Calu3 (cell line): ENCODE data around the gene ATP5F1D. TPM values are rescaled to one million over a fixed set of nuclear protein-coding genes. Genes with fewer than 3 reads are reported as not detected.

ENCODE experiments used
- BruUV-seq: library from RNA; stranded (reverse); fragments of 400-500 nt; replicated peaks from 2 replicates; lab custom pipeline; 2021; lab: Mats Ljungman, UMichigan
- CTCF ChIA-PET: fragments of 300-600 bp; sonication (Branson Sonifier 250); formaldehyde crosslinking; loops from one replicate; lab custom pipeline; 2022; ENCODE audit warnings: antibody characterized with exemption; lab: Charles Lee
- DNase-seq: peaks from one replicate; pipeline ENCODE4 v3.0.0; 2022
- H3K27ac Mint-ChIP-seq: one replicate; pipeline ENCODE4 v1.8.0; 2022; ENCODE audit warnings: mixed read lengths; ENCODE audit not compliant: unreplicated experiment
- H3K27me3 Mint-ChIP-seq: one replicate; pipeline ENCODE4 v1.8.0; 2022; ENCODE audit warnings: mixed read lengths; ENCODE audit not compliant: unreplicated experiment
- H3K36me3 Mint-ChIP-seq: one replicate; pipeline ENCODE4 v1.8.0; 2022; ENCODE audit warnings: mild to moderate bottlenecking, moderate library complexity, mixed read lengths; ENCODE audit not compliant: insufficient read depth, unreplicated experiment
- H3K4me1 Mint-ChIP-seq: one replicate; pipeline ENCODE4 v1.8.0; 2022; ENCODE audit warnings: mild to moderate bottlenecking, low read depth, mixed read lengths; ENCODE audit not compliant: unreplicated experiment
- H3K4me3 Mint-ChIP-seq: one replicate; pipeline ENCODE4 v1.8.0; 2022; ENCODE audit warnings: mild to moderate bottlenecking, low read depth, moderate library complexity, mixed read lengths; ENCODE audit not compliant: unreplicated experiment
- H3K9me3 Mint-ChIP-seq: one replicate; pipeline ENCODE4 v1.8.0; 2022; ENCODE audit warnings: low read depth, mixed read lengths; ENCODE audit not compliant: unreplicated experiment
- CTCF ChIP-seq: fragments of 200-600 bp; IDR thresholded peaks from one replicate; pipeline ENCODE4 v1.8.0; 2022; ENCODE audit warnings: antibody characterized with exemption; ENCODE audit not compliant: unreplicated experiment
- intact Hi-C: fragments of 100-400 bp; cut with micrococcal nuclease; formaldehyde crosslinking; loops from one replicate; pipeline ENCODE4 v1.10.0; 2022; ENCODE audit not compliant: unreplicated experiment
- total RNA-seq: library from RNA; stranded (reverse); gene quantifications from 2 replicates; pipeline ENCODE4 v1.2.3, GENCODE V29; 2022

The ATP5F1D gene
- total RNA-seq, 1 experiment from 2014 or later: 91.8 TPM

GRCh38 chr19:1211494-1212234 lies 29.9 kb upstream of the ATP5F1D start:
- peaks cover 42% of the 10 kb centered on the region for H3K36me3 Mint-ChIP-seq
- no peak overlapping the region for H3K4me3 Mint-ChIP-seq
- BruUV-seq: no TSS peak
- H3K4me1 Mint-ChIP-seq: no peaks in the 10 kb centered on the region
- H3K27me3 Mint-ChIP-seq: no peaks in the 10 kb centered on the region
- no peak for DNase-seq
- no peak overlapping the region for H3K27ac Mint-ChIP-seq
- intact Hi-C loops: no loop called here
- TF ChIP-seq CTCF: no peak
- no peaks in the 10 kb centered on the region for H3K9me3 Mint-ChIP-seq
- CTCF ChIA-PET: no interaction called here

GRCh38 chr19:1213391-1214286 lies 27.9 kb upstream of the ATP5F1D start:
- Mint-ChIP-seq H3K36me3 (peaks cover 22% of the 10 kb centered on the region), H3K9me3 (no peaks in the 10 kb centered on the region), H3K4me1 (no peaks in the 10 kb centered on the region), H3K27me3 (no peaks in the 10 kb centered on the region), H3K27ac (no peak overlapping the region), H3K4me3 (no peak overlapping the region)
- DNase-seq: no peak
- CTCF ChIA-PET: no interaction called here
- no TSS peak for BruUV-seq
- TF ChIP-seq CTCF: no peak
- intact Hi-C loops: no loop called here

GRCh38 chr19:1214299-1214861 lies 27.2 kb upstream of the ATP5F1D start:
- Mint-ChIP-seq H3K27me3 (no peaks in the 10 kb centered on the region), H3K4me3 (no peak overlapping the region), H3K9me3 (no peaks in the 10 kb centered on the region), H3K27ac (no peak overlapping the region), H3K4me1 (no peaks in the 10 kb centered on the region), H3K36me3 (peaks cover 15% of the 10 kb centered on the region)
- BruUV-seq: no TSS peak
- CTCF ChIA-PET: no interaction called here
- no peak for DNase-seq
- TF ChIP-seq CTCF: no peak
- intact Hi-C loops: no loop called here

GRCh38 chr19:1214862-1215731 lies 26.5 kb upstream of the ATP5F1D start:
- DNase-seq: no peak
- CTCF ChIA-PET: no interaction called here
- TF ChIP-seq CTCF: no peak
- BruUV-seq: no TSS peak
- H3K4me1 Mint-ChIP-seq: no peaks in the 10 kb centered on the region
- H3K36me3 Mint-ChIP-seq: peaks cover 15% of the 10 kb centered on the region
- no peak overlapping the region for H3K4me3 Mint-ChIP-seq
- no peaks in the 10 kb centered on the region for H3K27me3 Mint-ChIP-seq
- intact Hi-C loops: no loop called here
- H3K27ac Mint-ChIP-seq: no peak overlapping the region
- H3K9me3 Mint-ChIP-seq: no peaks in the 10 kb centered on the region
